HG03342 (cell line): ENCODE data around the gene ATF3.

Source experiments
- ATAC-seq: cut with Tn5 transposase; IDR thresholded peaks from one replicate; pipeline ENCODE4 v1.9.1; 2021; ENCODE audit warnings: mild to moderate bottlenecking, moderate library complexity; ENCODE audit not compliant: unreplicated experiment

Gene ATF3

GRCh38 chr1:212586206-212587015 lies 22.1 kb upstream of the ATF3 start:
- ATAC-seq: peak; percentile 91

DNA sequence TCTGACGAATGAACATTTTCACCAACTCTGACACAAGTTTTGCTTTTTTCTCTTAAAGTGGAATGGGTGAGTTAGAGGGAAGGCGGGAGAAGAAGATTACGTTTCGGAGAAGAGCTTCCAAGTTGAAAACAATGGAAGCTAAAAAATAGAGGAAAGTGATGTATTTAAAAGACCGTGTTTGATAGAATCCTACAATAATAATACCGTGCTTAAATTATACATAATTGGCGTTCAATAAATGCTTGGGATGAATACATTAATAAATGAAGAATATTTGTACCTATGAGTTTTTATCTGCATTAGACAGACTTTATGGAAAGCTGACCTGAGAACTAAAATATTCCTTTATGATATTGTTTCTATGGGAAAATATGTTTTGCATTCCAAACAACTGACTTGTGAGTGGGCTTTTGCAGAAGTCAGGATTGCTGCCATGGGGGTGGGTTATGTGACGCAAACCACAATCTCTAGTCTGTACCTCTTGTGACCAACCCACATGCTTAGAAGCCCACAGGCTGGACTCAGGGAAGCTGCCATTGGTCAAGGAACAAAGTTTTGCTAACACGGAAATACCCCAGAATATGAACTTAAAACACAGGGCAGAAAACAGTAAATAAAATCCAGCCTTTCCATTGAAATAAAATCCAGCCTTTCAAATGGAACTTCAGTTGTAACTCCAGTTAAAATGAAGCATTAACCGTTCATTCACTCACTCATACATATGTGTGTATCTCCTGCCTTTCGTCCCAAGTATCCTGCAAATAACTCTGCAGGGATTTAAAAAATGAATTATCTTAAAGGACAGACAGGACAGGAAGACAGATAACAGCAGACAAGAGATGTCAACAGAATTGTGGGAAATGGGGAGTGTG lies 21.3 kb upstream of the ATF3 start:
- ATAC-seq: no peak

- no peak for ATAC-seq
These were observed 20.6 kb upstream of the ATF3 start for GRCh38 chr1:212587888-212588510.

DNA sequence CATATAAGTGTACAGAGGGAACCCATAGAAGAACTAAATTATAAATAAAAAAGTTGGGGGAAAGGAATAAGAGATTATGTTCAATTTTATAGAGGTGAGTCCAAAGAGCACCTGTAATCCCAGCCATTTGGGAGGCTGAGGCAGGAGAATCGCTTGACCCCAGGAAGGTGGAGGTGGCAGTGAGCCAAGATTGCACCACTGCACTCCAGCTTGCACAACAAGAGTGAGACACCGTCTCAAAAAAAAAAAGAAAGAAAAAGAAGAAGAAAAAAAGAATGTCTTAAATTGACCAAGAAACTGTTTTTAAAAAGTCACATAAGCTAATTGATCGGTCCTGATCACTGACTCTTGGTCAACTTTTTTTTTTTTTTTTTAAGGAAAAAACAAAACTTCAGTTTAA lies 19.1 kb upstream of the ATF3 start:
- ATAC-seq: no peak

DNA sequence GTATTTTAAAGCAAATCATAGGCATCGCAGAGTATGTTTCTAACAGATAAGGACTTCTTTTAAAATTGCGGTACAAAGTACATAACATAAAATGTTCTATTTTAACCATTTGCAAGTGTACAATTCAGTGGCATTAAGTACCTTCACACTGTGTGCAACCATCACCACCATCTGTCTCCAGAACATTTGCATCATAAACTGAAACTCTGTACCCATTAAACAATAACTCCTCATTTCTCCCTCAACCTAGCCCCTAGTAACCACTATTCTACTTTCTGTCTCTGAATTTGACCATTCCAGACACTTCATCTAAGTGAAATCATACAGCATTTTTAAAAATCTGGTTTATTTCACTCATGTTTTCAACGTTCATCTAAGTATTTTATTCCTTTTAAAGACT lies 16.6 kb upstream of the ATF3 start:
- no peak for ATAC-seq

GRCh38 chr1:212593821-212594251 lies 14.7 kb upstream of the ATF3 start:
- ATAC-seq: no peak

DNA sequence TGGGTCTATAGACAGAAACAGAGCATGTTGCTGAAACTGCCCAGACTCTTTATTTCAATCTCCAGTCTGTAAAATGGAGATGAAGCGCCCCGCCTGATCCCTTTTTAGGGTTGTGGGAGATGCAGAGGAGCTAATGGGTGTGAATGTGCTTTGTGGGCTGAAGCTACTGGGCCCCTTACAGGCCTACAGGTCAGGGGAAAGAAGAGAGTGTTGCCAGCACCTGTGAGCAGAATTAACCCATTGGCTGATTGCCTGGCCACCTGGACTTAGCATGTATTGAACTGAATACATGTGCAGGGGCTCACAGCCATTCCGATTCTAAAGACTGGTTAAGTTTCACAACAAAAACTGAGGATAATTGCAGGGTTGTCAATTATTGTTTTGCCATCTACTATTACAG lies 13.9 kb upstream of the ATF3 start:
- no peak for ATAC-seq

- ATAC-seq: no peak
These were observed 13.3 kb upstream of the ATF3 start for GRCh38 chr1:212595229-212595628.

- ATAC-seq: peak; percentile 95
These were observed 12.5 kb upstream of the ATF3 start for GRCh38 chr1:212595787-212596714.

- ATAC-seq: no peak
These were observed 11.8 kb upstream of the ATF3 start for GRCh38 chr1:212596798-212597197.

DNA sequence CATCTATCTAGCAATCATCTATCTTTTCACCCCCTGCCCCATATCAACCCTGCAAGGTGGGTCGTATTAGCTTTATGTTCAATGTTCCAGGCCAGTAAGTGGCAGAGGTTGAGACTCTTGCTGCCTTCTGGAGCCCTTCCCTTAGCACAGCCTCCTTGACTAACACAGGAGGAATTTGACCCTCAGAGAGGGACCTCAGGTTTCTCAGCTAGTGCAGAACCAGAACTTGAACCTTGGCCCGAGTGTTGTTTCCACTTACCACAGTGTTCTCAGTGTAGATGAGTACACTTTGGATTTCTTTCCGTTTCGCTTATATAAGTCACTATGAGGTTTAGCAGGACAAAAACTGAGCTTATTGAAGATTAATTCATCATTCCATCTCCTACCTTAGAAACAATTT lies 11.1 kb upstream of the ATF3 start:
- no peak for ATAC-seq

- no peak for ATAC-seq
These were observed 8.3 kb upstream of the ATF3 start for GRCh38 chr1:212600071-212600915.

- no peak for ATAC-seq
These were observed 7.6 kb upstream of the ATF3 start for GRCh38 chr1:212600980-212601379.

DNA sequence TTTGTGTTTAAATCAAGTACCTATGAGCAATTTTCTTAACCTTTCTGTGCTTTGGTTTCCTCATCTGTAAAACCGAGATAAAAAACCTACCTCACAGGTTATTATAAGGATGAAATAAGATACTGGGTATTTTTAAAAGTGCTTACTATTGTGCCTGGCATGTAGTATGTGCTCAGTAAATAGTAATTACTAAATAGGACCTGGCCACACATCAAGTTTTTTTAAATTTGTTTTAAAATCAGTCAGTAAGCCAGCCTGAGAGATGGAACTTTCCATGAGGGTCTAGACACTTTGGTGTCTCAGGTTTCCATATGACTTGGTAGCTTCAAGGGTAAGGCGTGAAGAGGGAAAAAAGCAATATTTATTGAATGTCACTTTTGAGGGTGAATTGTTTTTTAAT lies 7.0 kb upstream of the ATF3 start:
- ATAC-seq: no peak

GRCh38 chr1:212605441-212606394 lies 2.8 kb upstream of the ATF3 start:
- no peak for ATAC-seq

- ATAC-seq: peak; percentile 18
These were observed 2.0 kb upstream of the ATF3 start for GRCh38 chr1:212606395-212607205.

- no peak for ATAC-seq
These were observed 1.2 kb upstream of the ATF3 start for GRCh38 chr1:212607206-212607912.
